Lower leg skin (tissue), 3 donors: ENCODE data around the gene CDH13.

ENCODE experiments used
- CTCF ChIP-seq, 3 donors: fragments of 450-650 bp; IDR thresholded peaks; one replicate each; pipeline ENCODE4 v1.5.1; 2016; ENCODE audit warnings: antibody characterized with exemption in 3 of 3, mild to moderate bottlenecking in 3 of 3, moderate library complexity in 2 of 3
- POLR2A ChIP-seq, 2 donors: fragments of 450-650 bp; IDR thresholded peaks; one replicate each; pipeline ENCODE4 v1.6.1; 2016 to 2017; ENCODE audit warnings: antibody characterized with exemption in 2 of 2, mild to moderate bottlenecking in 1 of 2, moderate library complexity in 1 of 2

GRCh38 chr16:82651921-82652601 lies 25.3 kb downstream of the CDH13 start:
- no peak for TF ChIP-seq CTCF (IDR thresholded peaks at IDR 0.05)
- no peak for TF ChIP-seq POLR2A (IDR thresholded peaks at IDR 0.05)
